ENCODE results near the gene CBFB.

CBFB gene

DNA sequence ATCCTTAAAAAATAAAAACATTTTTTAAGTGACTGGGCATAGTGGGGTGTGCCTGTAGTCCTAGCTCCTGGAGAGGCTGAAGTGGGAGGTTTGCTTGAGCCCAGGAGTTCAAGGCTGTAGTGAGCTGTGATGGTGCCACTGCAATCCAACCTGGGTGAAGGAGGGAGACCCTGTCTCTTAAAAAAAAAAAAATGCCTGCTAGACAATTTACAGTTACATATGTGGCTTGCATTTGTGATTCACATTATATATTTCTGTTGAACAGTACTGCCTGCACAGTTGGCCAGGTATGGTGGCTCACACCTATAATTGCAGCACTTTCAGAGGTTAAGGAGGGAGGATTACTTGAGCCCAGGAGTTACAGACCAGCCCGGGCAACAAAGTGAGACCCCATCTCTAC is 23.4 kb downstream of the CBFB start:
- H3K27me3 Mint-ChIP-seq: no peaks in the 10 kb centered on the region
- peak overlapping the region; percentile 70 for H3K27ac Mint-ChIP-seq
- no peak overlapping the region for H3K4me3 Mint-ChIP-seq
- peaks cover 29% of the 10 kb centered on the region for H3K36me3 Mint-ChIP-seq (ENCODE audit: low read depth)
- H3K9me3 Mint-ChIP-seq: no peaks in the 10 kb centered on the region
- H3K4me1 Mint-ChIP-seq (ENCODE audit: low read depth): peaks cover 49% of the 10 kb centered on the region

GRCh38 chr16:67053767-67054334 is 24.9 kb downstream of the CBFB start:
- Mint-ChIP-seq H3K36me3 (ENCODE audit: low read depth) (peaks cover 34% of the 10 kb centered on the region), H3K27ac (peak overlapping the region; percentile 70), H3K4me1 (ENCODE audit: low read depth) (peaks cover 60% of the 10 kb centered on the region), H3K9me3 (no peaks in the 10 kb centered on the region), H3K4me3 (peak overlapping the region; percentile 65), H3K27me3 (no peaks in the 10 kb centered on the region)

DNA sequence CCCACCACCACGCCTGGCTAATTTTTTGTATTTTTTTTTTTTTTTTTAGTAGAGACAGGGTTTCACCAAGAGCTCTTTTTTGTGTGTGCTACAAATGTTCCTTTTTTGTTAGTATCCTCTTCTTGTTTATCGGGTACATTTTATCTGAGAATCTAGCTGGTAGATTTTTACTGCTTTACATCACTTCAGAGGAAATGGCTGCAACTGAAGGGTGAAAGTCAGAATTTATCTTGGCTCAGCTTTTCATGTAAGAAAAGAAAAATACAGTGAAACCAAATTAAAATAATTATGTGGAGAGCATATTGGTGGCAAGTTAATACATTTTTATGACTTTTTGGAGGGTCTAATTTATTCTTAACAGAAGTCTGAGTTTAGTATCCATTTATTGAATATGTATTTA is 26.0 kb downstream of the CBFB start:
- Mint-ChIP-seq H3K27ac (peak overlapping the region; percentile 70), H3K4me1 (ENCODE audit: low read depth) (peaks cover 62% of the 10 kb centered on the region), H3K9me3 (no peaks in the 10 kb centered on the region), H3K4me3 (peak overlapping the region; percentile 35), H3K36me3 (ENCODE audit: low read depth) (peaks cover 38% of the 10 kb centered on the region), H3K27me3 (no peaks in the 10 kb centered on the region)

- Mint-ChIP-seq H3K36me3 (ENCODE audit: low read depth) (peaks cover 48% of the 10 kb centered on the region), H3K4me3 (peak overlapping the region; percentile 48), H3K9me3 (no peaks in the 10 kb centered on the region), H3K27me3 (no peaks in the 10 kb centered on the region), H3K27ac (peak overlapping the region; percentile 85), H3K4me1 (ENCODE audit: low read depth) (peaks cover 65% of the 10 kb centered on the region)
These were observed 27.0 kb downstream of the CBFB start for GRCh38 chr16:67055712-67056487.

- Mint-ChIP-seq H3K36me3 (ENCODE audit: low read depth) (peaks cover 46% of the 10 kb centered on the region), H3K4me1 (ENCODE audit: low read depth) (peaks cover 24% of the 10 kb centered on the region), H3K9me3 (no peaks in the 10 kb centered on the region), H3K27ac (peak overlapping the region; percentile 9), H3K4me3 (no peak overlapping the region), H3K27me3 (no peaks in the 10 kb centered on the region)
These were observed 34.1 kb downstream of the CBFB start for GRCh38 chr16:67063008-67063407.

GRCh38 chr16:67068212-67068753 is 39.3 kb downstream of the CBFB start:
- no peak overlapping the region for H3K27ac Mint-ChIP-seq
- no peaks in the 10 kb centered on the region for H3K27me3 Mint-ChIP-seq
- no peaks in the 10 kb centered on the region for H3K9me3 Mint-ChIP-seq
- peaks cover 48% of the 10 kb centered on the region for H3K36me3 Mint-ChIP-seq (ENCODE audit: low read depth)
- peaks cover 2% of the 10 kb centered on the region for H3K4me1 Mint-ChIP-seq (ENCODE audit: low read depth)
- no peak overlapping the region for H3K4me3 Mint-ChIP-seq

DNA sequence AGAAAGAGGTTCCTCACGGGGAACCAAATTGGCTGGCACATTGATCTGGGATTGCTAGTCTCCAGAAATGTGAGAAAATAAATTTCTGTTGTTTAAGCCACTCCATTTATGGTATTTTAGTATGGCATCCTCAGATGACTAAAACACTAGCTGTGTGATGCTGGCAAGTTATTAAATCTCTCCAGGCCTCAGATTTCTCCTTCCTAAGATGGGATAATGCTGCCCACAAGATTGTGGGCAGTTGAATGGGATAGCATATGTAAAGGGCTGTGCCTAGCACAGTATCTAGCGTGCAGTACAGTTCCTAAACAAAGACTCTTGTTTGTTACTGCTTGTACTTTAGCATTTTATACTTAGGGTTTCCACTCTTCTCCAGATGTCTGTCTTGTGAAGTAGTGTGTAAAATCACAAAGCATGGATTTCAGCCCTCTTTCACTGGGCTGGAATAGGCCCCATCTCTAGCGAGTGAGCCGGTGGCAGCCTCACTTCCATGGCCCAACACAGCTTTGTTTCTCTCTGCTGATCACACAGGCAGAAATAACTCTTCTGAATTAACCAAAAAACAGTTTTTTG is 42.6 kb downstream of the CBFB start:
- no peak overlapping the region for H3K27ac Mint-ChIP-seq
- H3K9me3 Mint-ChIP-seq: no peaks in the 10 kb centered on the region
- H3K36me3 Mint-ChIP-seq (ENCODE audit: low read depth): peaks cover 44% of the 10 kb centered on the region
- H3K4me1 Mint-ChIP-seq (ENCODE audit: low read depth): no peaks in the 10 kb centered on the region
- H3K27me3 Mint-ChIP-seq: no peaks in the 10 kb centered on the region
- no peak overlapping the region for H3K4me3 Mint-ChIP-seq

GRCh38 chr16:67075331-67075730 is 46.4 kb downstream of the CBFB start:
- Mint-ChIP-seq H3K4me3 (no peak overlapping the region), H3K4me1 (ENCODE audit: low read depth) (no peaks in the 10 kb centered on the region), H3K27ac (no peak overlapping the region), H3K36me3 (ENCODE audit: low read depth) (peaks cover 30% of the 10 kb centered on the region), H3K9me3 (no peaks in the 10 kb centered on the region), H3K27me3 (no peaks in the 10 kb centered on the region)

- no peaks in the 10 kb centered on the region for H3K4me1 Mint-ChIP-seq (ENCODE audit: low read depth)
- H3K36me3 Mint-ChIP-seq (ENCODE audit: low read depth): peaks cover 31% of the 10 kb centered on the region
- no peak overlapping the region for H3K27ac Mint-ChIP-seq
- H3K9me3 Mint-ChIP-seq: no peaks in the 10 kb centered on the region
- H3K27me3 Mint-ChIP-seq: no peaks in the 10 kb centered on the region
- no peak overlapping the region for H3K4me3 Mint-ChIP-seq
These were observed 48.9 kb downstream of the CBFB start for GRCh38 chr16:67077871-67078270.

DNA sequence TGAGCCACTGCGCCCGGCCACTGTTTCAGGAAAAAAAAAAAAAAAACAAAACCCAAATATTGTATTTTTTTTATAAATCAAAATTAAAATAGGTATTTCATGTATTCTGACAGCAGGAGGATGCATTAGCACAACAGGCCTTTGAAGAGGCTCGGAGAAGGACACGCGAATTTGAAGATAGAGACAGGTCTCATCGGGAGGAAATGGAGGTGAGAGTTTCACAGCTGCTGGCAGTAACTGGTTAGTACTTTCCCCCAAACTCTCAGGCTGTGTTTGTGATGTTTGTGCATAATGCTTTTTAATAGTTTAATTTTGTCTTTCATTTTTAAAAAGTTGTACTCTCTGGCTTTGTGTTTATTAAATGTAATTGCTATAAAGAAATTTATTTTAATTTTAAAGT is 53.2 kb downstream of the CBFB start:
- H3K4me1 Mint-ChIP-seq (ENCODE audit: low read depth): no peaks in the 10 kb centered on the region
- H3K4me3 Mint-ChIP-seq: no peak overlapping the region
- no peaks in the 10 kb centered on the region for H3K9me3 Mint-ChIP-seq
- H3K36me3 Mint-ChIP-seq (ENCODE audit: low read depth): peaks cover 31% of the 10 kb centered on the region
- no peaks in the 10 kb centered on the region for H3K27me3 Mint-ChIP-seq
- H3K27ac Mint-ChIP-seq: no peak overlapping the region

DNA sequence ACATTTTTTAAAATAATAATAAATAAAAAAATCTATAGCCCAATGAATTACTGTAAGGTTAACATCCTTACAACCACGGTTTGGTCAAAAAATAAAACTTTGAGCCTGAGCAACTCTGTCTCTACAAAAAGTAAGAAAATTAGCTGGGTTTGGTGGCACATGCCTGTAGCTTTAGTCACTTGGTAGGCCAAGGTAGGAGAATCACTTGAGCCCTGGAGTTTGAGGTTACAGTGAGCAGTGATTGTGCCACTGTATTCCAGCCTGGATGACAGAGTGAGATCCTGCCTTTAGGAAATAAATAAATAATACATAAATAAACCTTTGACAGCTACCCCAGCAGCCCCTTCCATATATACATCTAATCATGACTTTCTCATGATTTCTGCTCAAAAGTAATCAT is 53.9 kb downstream of the CBFB start:
- Mint-ChIP-seq H3K4me3 (no peak overlapping the region), H3K27ac (no peak overlapping the region), H3K9me3 (no peaks in the 10 kb centered on the region), H3K36me3 (ENCODE audit: low read depth) (peaks cover 31% of the 10 kb centered on the region), H3K4me1 (ENCODE audit: low read depth) (no peaks in the 10 kb centered on the region), H3K27me3 (no peaks in the 10 kb centered on the region)

- no peak overlapping the region for H3K4me3 Mint-ChIP-seq
- H3K27ac Mint-ChIP-seq: no peak overlapping the region
- H3K27me3 Mint-ChIP-seq: no peaks in the 10 kb centered on the region
- H3K9me3 Mint-ChIP-seq: no peaks in the 10 kb centered on the region
- no peaks in the 10 kb centered on the region for H3K4me1 Mint-ChIP-seq (ENCODE audit: low read depth)
- peaks cover 31% of the 10 kb centered on the region for H3K36me3 Mint-ChIP-seq (ENCODE audit: low read depth)
These were observed 55.5 kb downstream of the CBFB start for GRCh38 chr16:67084345-67085028.

GRCh38 chr16:67086822-67087221 is 57.9 kb downstream of the CBFB start:
- H3K27me3 Mint-ChIP-seq: no peaks in the 10 kb centered on the region

DNA sequence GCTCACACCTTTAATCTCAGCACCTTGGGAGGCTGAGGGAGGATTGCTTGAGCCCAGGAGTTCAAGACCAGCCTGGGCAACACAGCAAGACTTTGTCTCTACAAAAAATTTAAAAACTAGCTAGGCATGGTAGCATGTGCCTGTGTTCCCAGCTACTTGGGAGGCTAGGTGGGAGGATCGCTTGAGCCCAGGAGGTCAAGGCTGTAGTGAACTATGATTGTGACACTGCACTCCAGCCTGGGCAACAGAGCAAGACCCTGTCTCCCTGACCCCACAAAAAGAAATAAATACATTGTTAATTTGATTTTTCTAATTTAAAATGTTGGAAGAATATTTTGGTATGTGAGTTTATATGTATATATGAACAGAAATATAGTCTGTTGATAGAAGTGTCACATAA is 58.3 kb downstream of the CBFB start:
- no peak overlapping the region for H3K27ac Mint-ChIP-seq
- no peaks in the 10 kb centered on the region for H3K9me3 Mint-ChIP-seq
- no peaks in the 10 kb centered on the region for H3K27me3 Mint-ChIP-seq
- no peak overlapping the region for H3K4me3 Mint-ChIP-seq
- H3K4me1 Mint-ChIP-seq (ENCODE audit: low read depth): peaks cover 13% of the 10 kb centered on the region
- peaks cover 27% of the 10 kb centered on the region for H3K36me3 Mint-ChIP-seq (ENCODE audit: low read depth)

More at GRCh38 chr16:67086822-67087221, 57.9 kb downstream of the CBFB start:
- H3K27ac Mint-ChIP-seq: no peak overlapping the region
- no peak overlapping the region for H3K4me3 Mint-ChIP-seq
- peaks cover 8% of the 10 kb centered on the region for H3K4me1 Mint-ChIP-seq (ENCODE audit: low read depth)
- no peaks in the 10 kb centered on the region for H3K9me3 Mint-ChIP-seq
- H3K36me3 Mint-ChIP-seq (ENCODE audit: low read depth): peaks cover 23% of the 10 kb centered on the region

GRCh38 chr16:67087803-67088202 is 58.9 kb downstream of the CBFB start:
- H3K27me3 Mint-ChIP-seq: no peaks in the 10 kb centered on the region
- H3K4me3 Mint-ChIP-seq: no peak overlapping the region
- H3K9me3 Mint-ChIP-seq: no peaks in the 10 kb centered on the region
- H3K27ac Mint-ChIP-seq: no peak overlapping the region
- H3K36me3 Mint-ChIP-seq (ENCODE audit: low read depth): peaks cover 28% of the 10 kb centered on the region
- H3K4me1 Mint-ChIP-seq (ENCODE audit: low read depth): peaks cover 14% of the 10 kb centered on the region

All from stimulated activated naive CD8-positive, alpha-beta T cell treated with anti-CD3 and anti-CD28 coated beads, Interleukin-15, Interleukin-2, amounts not matched to agents 100 ng/mL and 50 ng/mL, for 24 hours (primary cell).